ENCODE data around the gene RAPGEF1. TPM values are rescaled to one million over a fixed set of nuclear protein-coding genes. Genes with fewer than 3 reads are reported as not detected.
A peak's percentile ranks its signal among the peaks of the same experiment; 100 is the strongest.

The RAPGEF1 gene
- total and polyA plus RNA-seq, 9 donors: 17.0 to 64.4 (median 36.4) TPM

- Histone ChIP-seq H3K27me3 (no peaks in the 10 kb centered on the region), H3K9me3 (no peaks in the 10 kb centered on the region), H3K4me3 (no peak overlapping the region), H3K4me1 (ENCODE audit: insufficient read depth) (no peaks in the 10 kb centered on the region), H3K27ac (no peak overlapping the region), H3K36me3 (no peaks in the 10 kb centered on the region)
- TF ChIP-seq EP300 (IDR thresholded peaks at IDR 0.05) (no peak), POLR2A (IDR thresholded peaks at IDR 0.05) (no peak), CTCF (IDR thresholded peaks at IDR 0.05) (no peak)
- DNase-seq: no peak
- WGBS, 3 donors: 87% methylated on average over 21 of the region's 21 CpGs
- intact Hi-C loops (cut with DNase I): loop anchor here in 3 of 4 donors (2.0 to 10.0 kb wide), 4 partner anchors 143 to 641 kb away; partner anchors contain the start of gene RAPGEF1 (in 2 of the 3)
Measured at GRCh38 chr9:131593936-131594665, 145.8 kb downstream of the RAPGEF1 start.

- Histone ChIP-seq H3K36me3 (no peaks in the 10 kb centered on the region), H3K4me3 (no peak overlapping the region), H3K9me3 (no peaks in the 10 kb centered on the region), H3K27me3 (no peaks in the 10 kb centered on the region), H3K27ac (no peak overlapping the region), H3K4me1 (ENCODE audit: insufficient read depth) (no peaks in the 10 kb centered on the region)
- WGBS, 3 donors: 73 to 82% (median 75%) methylated on average over 15 of the region's 15 CpGs
- TF ChIP-seq CTCF (IDR thresholded peaks at IDR 0.05) (no peak), POLR2A (IDR thresholded peaks at IDR 0.05) (no peak), EP300 (IDR thresholded peaks at IDR 0.05) (no peak)
- intact Hi-C loops (cut with DNase I): loop anchor here in 3 of 4 donors (2.0 to 10.0 kb wide), 4 partner anchors 144 to 642 kb away; partner anchors contain the start of gene RAPGEF1 (in 2 of the 3)
- no peak for DNase-seq
Measured at GRCh38 chr9:131593091-131593820, 146.6 kb downstream of the RAPGEF1 start.

GRCh38 chr9:131591845-131592208 is 148.0 kb downstream of the RAPGEF1 start:
- no peak overlapping the region for H3K4me3 ChIP-seq
- TF ChIP-seq POLR2A (IDR thresholded peaks at IDR 0.05): no peak
- TF ChIP-seq CTCF (IDR thresholded peaks at IDR 0.05): no peak
- no peak for TF ChIP-seq EP300 (IDR thresholded peaks at IDR 0.05)
- H3K27me3 ChIP-seq: no peaks in the 10 kb centered on the region
- DNase-seq: no peak
- H3K4me1 ChIP-seq (ENCODE audit: insufficient read depth): no peaks in the 10 kb centered on the region
- 70 to 79% (median 75%) methylated on average over 6 of the region's 6 CpGs for WGBS, 3 donors
- intact Hi-C loops (cut with DNase I): loop anchor here (1.0 to 10.0 kb wide), 5 partner anchors 145 to 643 kb away; partner anchors contain the start of gene RAPGEF1 (in 2 of the 4)
- no peaks in the 10 kb centered on the region for H3K9me3 ChIP-seq
- H3K36me3 ChIP-seq: no peaks in the 10 kb centered on the region
- no peak overlapping the region for H3K27ac ChIP-seq

GRCh38 chr9:131590907-131591844 is 148.7 kb downstream of the RAPGEF1 start:
- no peak overlapping the region for H3K27ac ChIP-seq
- no peaks in the 10 kb centered on the region for H3K36me3 ChIP-seq
- no peaks in the 10 kb centered on the region for H3K9me3 ChIP-seq
- intact Hi-C loops (cut with DNase I): loop anchor here (1.0 to 10.0 kb wide), 4 partner anchors 146 to 644 kb away; partner anchors contain the start of gene RAPGEF1 (in 1 of the 4)
- no peaks in the 10 kb centered on the region for H3K4me1 ChIP-seq (ENCODE audit: insufficient read depth)
- TF ChIP-seq EP300 (IDR thresholded peaks at IDR 0.05): no peak
- TF ChIP-seq CTCF (IDR thresholded peaks at IDR 0.05): peak; percentile 53 to 87 (median 83)
- no peak for TF ChIP-seq POLR2A (IDR thresholded peaks at IDR 0.05)
- peak; percentile 71 to 86 (median 82) for DNase-seq
- 74 to 78% (median 77%) methylated on average over 21 of the region's 21 CpGs for WGBS, 3 donors
- H3K4me3 ChIP-seq: no peak overlapping the region
- H3K27me3 ChIP-seq: no peaks in the 10 kb centered on the region

Data from ovary (tissue), 9 donors.